HCT116 (cell line): ENCODE results near the gene CCDC88C. TPM values are rescaled to one million over a fixed set of nuclear protein-coding genes. Genes with fewer than 3 reads are reported as not detected.

Experiments
- ATAC-seq: fragments of 200-7000 bp; cut with Tn5 transposase; 2 replicates; pipeline ENCODE4 v1.9.1; 2020; ENCODE audit warnings: mild to moderate bottlenecking, moderate library complexity
- BruUV-seq: library from RNA; stranded (reverse); fragments of 400-500 nt; replicated peaks from 2 replicates; lab custom pipeline; 2021; lab: Mats Ljungman, UMichigan
- CTCF ChIA-PET: fragments of 300-600 bp; sonication (Branson Sonifier 250); formaldehyde crosslinking; loops from one replicate; lab custom pipeline; 2021; ENCODE audit warnings: antibody characterized with exemption; lab: Charles Lee
- POLR2A ChIA-PET: fragments of 300-600, 350-600 bp; sonication (Branson Sonifier 250); formaldehyde crosslinking; loops from one replicate; lab custom pipeline; 2021; ENCODE audit warnings: antibody characterized with exemption; lab: Charles Lee
- RAD21 ChIA-PET, 2 experiments: fragments of 300-600 bp; sonication (Branson Sonifier 250); formaldehyde crosslinking; loops; one replicate each; lab custom pipeline; 2023; ENCODE audit warnings: low total read pairs in 2 of 2; ENCODE audit not compliant: uncharacterized antibody in 2 of 2, unreplicated experiment in 2 of 2, low non-redundant PET in 1 of 2; lab: Charles Lee
- DNase-seq: peaks from one replicate; pipeline ENCODE4 v3.0.0-alpha.2; 2010; ENCODE audit warnings: low read depth, low spot score
- H2AFZ ChIP-seq: fragments of 200-600 bp; shearing (Covaris generic), sonication (generic); 2 replicates; pipeline ENCODE4 v1.6.1; 2017; ENCODE audit warnings: low read depth, mixed run types, mixed read lengths, antibody characterized with exemption, low read length; ENCODE audit not compliant: poor library complexity, severe bottlenecking
- H3K27ac ChIP-seq: 2 replicates; pipeline ENCODE4 v1.5.1; 2012; ENCODE audit warnings: low read depth, low read length
- H3K27me3 ChIP-seq: fragments of 200-600 bp; sonication (generic); 2 replicates; pipeline ENCODE4 v1.6.1; 2016; ENCODE audit warnings: mixed run types, low read length, mixed read lengths; ENCODE audit not compliant: insufficient read depth
- H3K36me3 ChIP-seq, 2 experiments: fragments of 200-500 bp in 1 of 2; fragments of 200-600 bp in 1 of 2; sonication (Bioruptor generic) in 1 of 2; sonication (generic) in 1 of 2; 2 replicates each; pipeline versions ENCODE4 v1.5.1 to v1.6.1; 2014 to 2016; ENCODE audit warnings: low read length in 2 of 2, inconsistent platforms in 1 of 2, mixed read lengths in 1 of 2, mixed run types in 1 of 2; ENCODE audit not compliant: insufficient read depth in 2 of 2, control insufficient read depth in 1 of 2
- H3K4me1 ChIP-seq, 2 experiments: fragments of 200-600 bp in 1 of 2; sonication (generic) in 1 of 2; 2 replicates each; pipeline versions ENCODE4 v1.5.1 to v1.6.1; 2012 to 2017; ENCODE audit warnings: low read length in 2 of 2, inconsistent platforms in 1 of 2, mild to moderate bottlenecking in 1 of 2, mixed read lengths in 1 of 2, mixed run types in 1 of 2, moderate library complexity in 1 of 2; ENCODE audit not compliant: insufficient read depth in 2 of 2, control insufficient read depth in 1 of 2
- H3K4me2 ChIP-seq: fragments of 200-600 bp; sonication (generic); 2 replicates; pipeline ENCODE4 v1.6.1; 2017; ENCODE audit warnings: mixed run types, low read length, mixed read lengths
- H3K4me3 ChIP-seq, 2 experiments: fragments of 200-600 bp in 1 of 2; sonication (generic) in 1 of 2; replicated peaks in 1 of 2; 2 replicates each; pipeline ENCODE4 v1.5.1; 2011 to 2016; ENCODE audit warnings: low read length in 2 of 2, control low read depth in 1 of 2, low read depth in 1 of 2, mild to moderate bottlenecking in 1 of 2, mixed read lengths in 1 of 2, mixed run types in 1 of 2
- H3K79me2 ChIP-seq: fragments of 200-600 bp; sonication (generic); 2 replicates; pipeline ENCODE4 v1.6.1; 2017; ENCODE audit warnings: mild to moderate bottlenecking, mixed run types, low read length, moderate library complexity, mixed read lengths; ENCODE audit not compliant: insufficient read depth
- H3K9ac ChIP-seq: fragments of 200-600 bp; sonication (generic); 2 replicates; pipeline ENCODE4 v1.6.1; 2016; ENCODE audit warnings: low read length, mixed read lengths
- H3K9me2 ChIP-seq: fragments of 200-600 bp; sonication (generic), shearing (Covaris generic); 2 replicates; pipeline ENCODE4 v1.6.1; 2017; ENCODE audit warnings: mixed run types, mild to moderate bottlenecking, moderate library complexity; ENCODE audit not compliant: insufficient read depth
- H3K9me3 ChIP-seq, 2 experiments: fragments of 200-500 bp in 1 of 2; fragments of 200-600 bp in 1 of 2; sonication (Bioruptor generic) in 1 of 2; sonication (generic) in 1 of 2; 2 replicates each; pipeline ENCODE4 v1.6.1; 2014 to 2017; ENCODE audit warnings: low read length in 2 of 2, mixed read lengths in 2 of 2, inconsistent platforms in 1 of 2, low read depth in 1 of 2, mild to moderate bottlenecking in 1 of 2, mixed run types in 1 of 2, moderate library complexity in 1 of 2; ENCODE audit not compliant: control insufficient read depth in 1 of 2, insufficient read depth in 1 of 2
- H4K20me1 ChIP-seq: fragments of 200-600 bp; sonication (generic), shearing (Covaris generic); 2 replicates; pipeline ENCODE4 v1.6.1; 2017; ENCODE audit warnings: mixed run types, mild to moderate bottlenecking, moderate library complexity; ENCODE audit not compliant: insufficient read depth
- CBX3 ChIP-seq: IDR thresholded peaks from 2 replicates; pipeline ENCODE4 v1.6.1; 2012; ENCODE audit warnings: low read depth
- EGR1 ChIP-seq: IDR thresholded peaks from 2 replicates; pipeline ENCODE4 v1.6.1; 2012; ENCODE audit warnings: low read depth
- ELF1 ChIP-seq: IDR thresholded peaks from 2 replicates; pipeline ENCODE4 v1.6.1; 2012; ENCODE audit warnings: low read depth, borderline replicate concordance
- EZH2phosphoT487 ChIP-seq: fragments of 200-600 bp; IDR thresholded peaks from 2 replicates; pipeline ENCODE4 v1.6.1; 2018; ENCODE audit warnings: antibody characterized with exemption, borderline replicate concordance
- JUND ChIP-seq: IDR thresholded peaks from 2 replicates; pipeline ENCODE4 v1.6.1; 2012
- POLR2A ChIP-seq: IDR thresholded peaks from 2 replicates; pipeline ENCODE4 v1.7.0; 2011; ENCODE audit warnings: borderline replicate concordance; ENCODE audit not compliant: insufficient read depth, insufficient read length; ENCODE audit errors: extremely low read depth
- POLR2AphosphoS5 ChIP-seq: IDR thresholded peaks from 2 replicates; pipeline ENCODE4 v1.6.1; 2011; ENCODE audit warnings: mild to moderate bottlenecking, low read depth, low read length, moderate library complexity
- RAD21 ChIP-seq: IDR thresholded peaks from 2 replicates; pipeline ENCODE4 v1.6.1; 2012; ENCODE audit warnings: low read depth, mild to moderate bottlenecking
- SIN3A ChIP-seq: IDR thresholded peaks from 2 replicates; pipeline ENCODE4 v1.6.1; 2012; ENCODE audit warnings: low read depth
- SP1 ChIP-seq: IDR thresholded peaks from 2 replicates; pipeline ENCODE4 v1.6.1; 2012; ENCODE audit warnings: low read depth
- SRF ChIP-seq: IDR thresholded peaks from 2 replicates; pipeline ENCODE4 v1.6.1; 2012; ENCODE audit warnings: low read depth
- TCF7L2 ChIP-seq: IDR thresholded peaks from 2 replicates; pipeline ENCODE4 v1.7.0; 2011; ENCODE audit warnings: borderline replicate concordance, inconsistent platforms; ENCODE audit not compliant: insufficient read depth, insufficient read length; ENCODE audit errors: extremely low read depth
- YY1 ChIP-seq: IDR thresholded peaks from 2 replicates; pipeline ENCODE4 v1.6.1; 2011; ENCODE audit warnings: low read length, low read depth, moderate library complexity, mild to moderate bottlenecking; ENCODE audit not compliant: insufficient replicate concordance; ENCODE audit errors: extremely low read depth
- ZFX ChIP-seq: fragments of 450-650 bp; IDR thresholded peaks from 2 replicates; pipeline ENCODE4 v1.6.1; 2017
- ZNF274 ChIP-seq: fragments of 200-500 bp; sonication (Bioruptor generic); IDR thresholded peaks from 2 replicates; pipeline ENCODE4 v1.6.1; 2014; ENCODE audit warnings: mild to moderate bottlenecking, low read depth, low read length, inconsistent platforms
- intact Hi-C: fragments of 100-400 bp; cut with micrococcal nuclease; formaldehyde crosslinking; loops from 2 replicates; pipeline ENCODE4 v1.10.0; 2022
- total RNA-seq: library from RNA; stranded (reverse); gene quantifications from one replicate; pipeline ENCODE4 v1.2.1, GENCODE V29; 2021; ENCODE audit not compliant: unreplicated experiment
- TF ChIP-seq, protein P1 (sequence below): IDR thresholded peaks from 2 replicates; pipeline ENCODE4 v1.6.1; 2012
- TF ChIP-seq, protein P2 (sequence below): IDR thresholded peaks from 2 replicates; pipeline ENCODE4 v1.6.1; 2012
- TF ChIP-seq, protein P3 (sequence below), 3 experiments: fragments of 200-600 bp in 1 of 3; sonication (generic) in 1 of 3; IDR thresholded peaks in 2 of 3; conservative IDR thresholded peaks in 1 of 3; 2 replicates each; pipeline ENCODE4 v1.5.1; 2012 to 2017; ENCODE audit warnings: low read depth in 2 of 3, low read length in 2 of 3, antibody characterized with exemption in 1 of 3, borderline replicate concordance in 1 of 3, control low read depth in 1 of 3, mild to moderate bottlenecking in 1 of 3, mixed read lengths in 1 of 3, mixed run types in 1 of 3, moderate library complexity in 1 of 3; ENCODE audit not compliant: insufficient read depth in 1 of 3

Gene CCDC88C
- total RNA-seq, 1 experiment from 2014 or later, result 20.8 TPM

DNA sequence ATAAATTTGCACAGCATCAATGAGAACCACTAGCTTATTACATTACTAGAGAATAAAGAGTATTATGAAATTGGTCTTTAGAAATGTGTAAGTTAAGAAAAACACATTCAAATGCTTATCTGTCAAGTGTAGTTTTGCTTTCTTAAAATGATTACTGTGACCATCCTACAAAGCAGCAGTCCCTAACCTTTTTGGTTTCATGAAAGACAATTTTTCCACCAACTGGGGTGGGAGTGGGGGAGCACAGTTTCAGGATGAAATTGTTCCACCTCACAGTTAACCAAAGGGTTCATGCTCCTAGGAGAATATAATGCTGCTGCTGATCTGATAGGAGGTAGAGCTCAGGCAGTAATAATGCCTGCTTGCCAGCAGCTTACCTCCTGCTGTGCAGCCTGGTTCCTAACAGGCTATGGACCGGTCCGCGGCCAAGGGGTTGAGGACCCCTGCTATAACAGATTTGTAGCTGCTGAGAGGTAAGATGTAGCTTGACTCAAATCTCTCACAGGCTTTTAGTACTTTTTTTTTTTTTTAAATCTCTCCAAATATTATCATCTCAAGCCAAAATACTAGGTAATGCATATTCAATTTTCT is 47.1 kb upstream of the CCDC88C start:
- Histone ChIP-seq H3K27ac (no peak overlapping the region), H3K9me2 (no peaks in the 10 kb centered on the region), H3K27me3 (no peaks in the 10 kb centered on the region), H3K36me3 (peaks cover 41 to 49% of the 10 kb centered on the region in 2 experiments), H3K4me2 (no peak overlapping the region), H4K20me1 (no peaks in the 10 kb centered on the region), H3K4me1 (no peaks in the 10 kb centered on the region), H2AFZ (no peak overlapping the region), H3K9ac (no peak overlapping the region), H3K4me3 (no peak overlapping the region), H3K79me2 (peaks cover 37% of the 10 kb centered on the region), H3K9me3 (no peaks in the 10 kb centered on the region)
- ATAC-seq (no peak), DNase-seq (no peak)
- RAD21 ChIA-PET, result no interaction called here
- CTCF ChIA-PET, result no interaction called here
- intact Hi-C loops, result no loop called here
- no TSS peak for BruUV-seq
- POLR2A ChIA-PET, result no interaction called here
- TF ChIP-seq TCF7L2 (no peak), RAD21 (no peak), SIN3A (no peak), EZH2phosphoT487 (no peak), CBX3 (no peak), JUND (no peak), YY1 (no peak), SP1 (no peak), POLR2AphosphoS5 (no peak), EGR1 (no peak), SRF (no peak), POLR2A (no peak), ZFX (no peak), ELF1 (no peak), ZNF274 (no peak)
- TF ChIP-seq, protein P1, sequence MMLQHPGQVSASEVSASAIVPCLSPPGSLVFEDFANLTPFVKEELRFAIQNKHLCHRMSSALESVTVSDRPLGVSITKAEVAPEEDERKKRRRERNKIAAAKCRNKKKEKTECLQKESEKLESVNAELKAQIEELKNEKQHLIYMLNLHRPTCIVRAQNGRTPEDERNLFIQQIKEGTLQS, result no peak
- TF ChIP-seq, protein P2, sequence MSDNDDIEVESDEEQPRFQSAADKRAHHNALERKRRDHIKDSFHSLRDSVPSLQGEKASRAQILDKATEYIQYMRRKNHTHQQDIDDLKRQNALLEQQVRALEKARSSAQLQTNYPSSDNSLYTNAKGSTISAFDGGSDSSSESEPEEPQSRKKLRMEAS, result no peak
- TF ChIP-seq, protein P3, sequence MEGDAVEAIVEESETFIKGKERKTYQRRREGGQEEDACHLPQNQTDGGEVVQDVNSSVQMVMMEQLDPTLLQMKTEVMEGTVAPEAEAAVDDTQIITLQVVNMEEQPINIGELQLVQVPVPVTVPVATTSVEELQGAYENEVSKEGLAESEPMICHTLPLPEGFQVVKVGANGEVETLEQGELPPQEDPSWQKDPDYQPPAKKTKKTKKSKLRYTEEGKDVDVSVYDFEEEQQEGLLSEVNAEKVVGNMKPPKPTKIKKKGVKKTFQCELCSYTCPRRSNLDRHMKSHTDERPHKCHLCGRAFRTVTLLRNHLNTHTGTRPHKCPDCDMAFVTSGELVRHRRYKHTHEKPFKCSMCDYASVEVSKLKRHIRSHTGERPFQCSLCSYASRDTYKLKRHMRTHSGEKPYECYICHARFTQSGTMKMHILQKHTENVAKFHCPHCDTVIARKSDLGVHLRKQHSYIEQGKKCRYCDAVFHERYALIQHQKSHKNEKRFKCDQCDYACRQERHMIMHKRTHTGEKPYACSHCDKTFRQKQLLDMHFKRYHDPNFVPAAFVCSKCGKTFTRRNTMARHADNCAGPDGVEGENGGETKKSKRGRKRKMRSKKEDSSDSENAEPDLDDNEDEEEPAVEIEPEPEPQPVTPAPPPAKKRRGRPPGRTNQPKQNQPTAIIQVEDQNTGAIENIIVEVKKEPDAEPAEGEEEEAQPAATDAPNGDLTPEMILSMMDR (IDR thresholded peaks at IDR 0.05 in 2 of 3, conservative IDR thresholded peaks at IDR 0.05 in 1 of 3; ENCODE audit: borderline replicate concordance in 1 of 3, insufficient read depth in 1 of 3, low read depth in 2 of 3, low read length in 2 of 3), result no peak
